GM19035 (cell line): ENCODE results near the gene P2RX7.
"Not testable (repeated sequence)": the region's sequence is repeated elsewhere in the genome, so short reads cannot be mapped to it uniquely, and the experiment has no call there.

Experiments
- ATAC-seq: cut with Tn5 transposase; IDR thresholded peaks from one replicate; pipeline ENCODE4 v1.9.1; 2021; ENCODE audit not compliant: unreplicated experiment

P2RX7 gene

DNA sequence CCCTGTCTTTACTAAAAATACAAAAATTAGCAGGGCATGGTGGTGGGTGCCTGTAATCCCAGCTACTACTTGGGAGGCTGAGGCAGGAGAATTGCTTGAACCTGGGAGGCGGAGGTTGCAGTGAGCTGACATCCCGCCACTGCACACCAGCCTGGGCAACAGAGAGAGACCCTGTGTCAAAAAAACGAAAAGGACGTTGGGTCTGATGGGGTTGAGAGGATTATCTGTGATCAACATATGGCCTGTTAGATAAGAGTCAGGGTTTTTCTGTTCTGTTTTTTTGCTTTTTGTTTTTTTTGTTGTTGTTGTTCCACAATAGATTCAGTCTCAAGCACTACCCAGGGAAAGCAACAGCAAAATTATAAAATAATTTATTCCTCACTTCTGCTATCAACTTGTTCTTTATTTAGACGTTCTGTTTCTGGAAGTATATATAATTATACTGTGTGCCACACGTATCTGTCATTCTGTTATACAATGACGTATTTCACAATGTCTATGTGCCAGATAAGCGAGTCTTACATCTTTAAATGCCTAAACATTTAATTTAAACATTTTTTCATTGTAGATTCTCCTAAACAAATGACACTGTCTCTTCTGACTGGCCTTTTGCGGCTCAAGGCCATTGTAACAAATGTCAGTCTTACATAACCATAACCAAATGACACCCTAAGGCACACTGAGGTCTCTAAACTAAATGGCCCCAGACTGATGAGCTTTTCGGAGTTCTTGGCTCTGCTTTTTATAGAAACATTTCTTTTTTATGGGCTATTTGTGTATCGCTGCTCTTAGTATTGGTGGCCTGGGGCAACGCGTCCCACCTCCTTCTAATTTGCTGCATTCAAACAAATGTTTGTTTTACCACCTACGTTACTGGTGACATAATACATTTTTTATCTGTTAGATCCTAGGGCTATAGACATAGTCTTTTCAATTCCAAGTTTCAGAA is 70.0 kb downstream of the P2RX7 start:
- ATAC-seq: no peak

DNA sequence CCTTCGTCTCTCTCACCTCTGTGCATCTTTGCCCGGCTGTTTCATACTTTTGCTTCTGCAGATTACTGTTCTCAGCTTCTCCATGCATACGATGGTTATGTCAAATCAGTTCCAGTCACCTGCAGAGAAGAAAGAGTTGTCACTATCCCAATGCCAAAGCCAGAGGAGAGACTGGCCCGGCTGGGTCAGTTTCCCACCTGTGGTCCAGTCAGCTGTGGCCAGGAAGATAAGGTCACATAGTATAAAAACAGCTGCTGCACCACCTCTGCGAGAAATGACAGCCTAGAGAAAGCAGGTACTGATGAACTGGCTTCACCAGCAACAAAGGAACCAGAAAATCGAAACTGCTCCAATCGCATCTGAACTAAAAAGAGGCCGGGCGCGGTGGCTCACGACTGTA is 70.8 kb downstream of the P2RX7 start:
- ATAC-seq: no peak

DNA sequence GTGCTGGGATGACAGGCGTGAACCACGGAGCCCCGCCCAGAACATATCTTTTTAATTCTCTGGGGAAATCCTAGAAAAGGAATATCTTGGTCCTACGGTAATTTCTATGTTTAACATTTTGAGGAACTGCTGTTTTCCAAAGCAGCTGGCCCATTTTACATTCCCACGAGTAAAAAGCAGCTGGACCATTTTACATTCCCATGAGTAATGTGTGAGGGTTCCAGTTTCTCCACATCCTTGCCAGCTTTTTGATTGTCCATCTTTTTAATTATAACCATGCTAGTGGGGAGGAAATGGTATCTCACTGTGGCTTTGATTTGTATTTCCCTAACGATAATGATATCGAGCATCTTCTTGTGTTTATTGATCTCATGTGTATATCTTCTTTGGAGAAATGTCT is 72.8 kb downstream of the P2RX7 start:
- no peak for ATAC-seq

DNA sequence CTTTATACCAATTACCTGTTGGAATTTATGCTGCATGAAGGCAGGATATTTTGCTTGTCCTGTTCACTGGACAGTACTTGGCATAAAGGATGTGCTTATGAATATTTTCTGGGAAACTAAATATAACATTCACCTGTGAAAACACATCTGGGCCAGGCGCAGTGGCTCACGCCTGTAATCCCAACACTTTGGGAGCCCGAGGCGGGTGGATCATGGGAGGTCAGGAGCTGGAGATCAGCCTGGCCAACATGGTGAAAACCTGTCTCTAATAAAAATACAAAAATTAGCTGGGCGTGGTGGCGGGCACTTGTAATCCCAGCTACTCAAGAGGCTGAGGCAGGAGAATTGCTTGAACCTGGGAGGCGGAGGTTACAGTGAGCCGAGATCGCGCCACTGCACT is 75.9 kb downstream of the P2RX7 start:
- ATAC-seq: not testable (repeated sequence)

DNA sequence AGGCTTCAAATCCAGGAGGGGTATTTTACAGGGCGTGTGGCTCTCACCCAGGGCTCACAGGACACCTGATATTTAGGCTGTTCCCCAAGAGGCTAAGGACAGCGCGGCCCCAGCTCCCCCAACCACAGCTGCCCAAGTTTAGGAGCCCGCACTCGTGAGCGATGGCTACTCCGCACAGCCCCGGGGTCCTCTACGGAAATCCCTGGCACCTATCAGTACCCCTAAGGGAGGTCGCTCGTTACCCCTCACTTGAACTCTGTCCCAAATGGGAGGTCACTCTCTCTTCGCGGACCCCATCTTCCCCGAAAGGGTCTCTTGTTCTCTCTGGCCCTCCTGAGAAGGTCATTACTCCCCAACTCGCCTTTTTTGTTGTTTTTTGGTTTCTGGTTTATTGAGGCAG is 76.5 kb downstream of the P2RX7 start:
- no peak for ATAC-seq

DNA sequence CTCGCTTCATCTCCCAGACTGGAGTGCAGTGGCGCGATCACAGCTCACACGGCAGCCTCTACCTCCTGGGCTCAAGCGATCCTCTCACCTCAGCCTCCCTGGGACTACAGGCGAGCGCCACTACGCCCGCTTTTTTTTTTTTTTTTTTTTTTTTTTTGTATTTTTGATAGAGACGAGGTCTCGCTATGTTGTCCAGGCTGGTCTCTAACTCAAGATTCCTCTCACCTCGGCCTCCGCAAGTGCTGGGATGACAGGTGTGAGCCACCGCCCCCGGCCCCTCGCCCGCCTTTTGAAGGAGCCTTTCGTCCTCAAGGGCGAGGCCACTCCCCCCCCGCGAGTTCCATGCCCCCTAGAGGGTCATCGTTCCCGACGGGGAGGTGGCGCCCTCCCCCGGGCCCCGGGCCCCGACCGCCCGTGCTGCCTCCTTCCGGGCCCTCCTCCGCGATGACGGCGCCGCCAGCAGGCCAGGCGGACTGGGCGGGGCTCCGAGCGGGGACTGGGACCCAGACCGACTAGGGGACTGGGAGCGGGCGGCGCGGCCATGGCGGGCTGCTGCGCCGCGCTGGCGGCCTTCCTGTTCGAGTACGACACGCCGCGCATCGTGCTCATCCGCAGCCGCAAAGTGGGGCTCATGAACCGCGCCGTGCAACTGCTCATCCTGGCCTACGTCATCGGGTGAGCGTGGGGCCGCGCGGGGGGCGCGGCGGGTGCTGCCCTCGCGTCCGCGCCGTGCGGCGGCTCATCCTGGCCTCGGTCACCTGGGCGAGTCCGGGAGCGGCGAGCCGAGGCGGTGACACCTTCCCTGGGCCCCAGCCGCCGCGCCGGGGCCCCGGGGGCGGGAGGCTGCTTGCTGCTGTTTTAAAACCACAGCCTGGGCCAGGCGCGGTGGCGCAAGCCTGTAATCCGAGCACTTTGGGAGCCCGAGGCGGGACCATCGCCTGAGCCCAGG is 77.2 kb downstream of the P2RX7 start, which contains the start of gene P2RX4:
P2RX4 (plus strand) TSS at position 506 of the 949 bp plus-strand sequence; CDS start at position 542, 36 bp downstream.
- peak; percentile 84 for ATAC-seq

DNA sequence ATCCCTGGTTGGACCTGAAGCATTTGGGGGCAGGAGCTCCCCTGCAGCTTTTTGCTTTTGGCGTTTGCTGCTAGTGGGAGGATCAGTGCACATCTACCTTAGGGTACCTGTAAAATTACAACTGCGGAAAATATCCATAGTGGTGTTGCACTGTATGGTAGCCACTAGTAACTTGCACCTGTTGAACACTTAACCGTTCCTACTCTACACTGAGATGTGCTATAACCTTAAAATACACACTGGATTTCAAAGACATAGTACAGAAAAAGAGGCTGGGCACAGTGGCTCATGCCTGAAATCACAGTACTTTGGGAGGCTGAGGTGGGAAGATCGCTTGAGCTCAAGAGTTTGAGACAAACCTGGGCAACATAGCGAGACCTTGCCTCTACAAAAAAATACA is 80.2 kb downstream of the P2RX7 start:
- ATAC-seq: no peak

DNA sequence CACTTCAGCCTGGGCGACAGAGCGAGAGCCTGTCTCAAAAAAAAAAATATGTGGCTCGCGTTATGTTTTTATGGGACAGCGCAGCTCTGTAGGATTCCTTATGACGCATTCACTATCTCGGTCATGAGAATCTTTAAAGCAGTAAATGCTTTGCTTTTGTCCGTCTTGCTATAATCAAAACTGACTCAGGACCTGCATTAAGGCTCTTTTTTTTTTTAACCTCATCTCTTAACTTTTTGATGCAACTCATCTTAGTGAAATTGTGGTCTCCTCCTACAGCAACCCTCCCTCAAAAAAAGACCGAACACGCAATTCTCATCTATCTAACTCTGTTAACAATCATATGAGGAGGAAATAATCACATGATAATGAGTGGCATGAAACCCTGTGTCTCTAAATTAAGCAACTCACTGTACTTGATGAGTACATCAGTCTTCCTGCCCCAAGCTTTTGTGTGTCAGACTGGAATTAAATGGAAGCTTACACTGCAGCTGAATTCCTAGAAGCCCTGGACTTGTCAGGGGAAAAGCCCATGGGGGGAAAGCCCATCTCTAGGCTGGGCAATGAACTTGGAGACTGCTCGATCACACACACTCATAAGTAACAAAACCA is 81.6 kb downstream of the P2RX7 start:
- ATAC-seq: no peak

DNA sequence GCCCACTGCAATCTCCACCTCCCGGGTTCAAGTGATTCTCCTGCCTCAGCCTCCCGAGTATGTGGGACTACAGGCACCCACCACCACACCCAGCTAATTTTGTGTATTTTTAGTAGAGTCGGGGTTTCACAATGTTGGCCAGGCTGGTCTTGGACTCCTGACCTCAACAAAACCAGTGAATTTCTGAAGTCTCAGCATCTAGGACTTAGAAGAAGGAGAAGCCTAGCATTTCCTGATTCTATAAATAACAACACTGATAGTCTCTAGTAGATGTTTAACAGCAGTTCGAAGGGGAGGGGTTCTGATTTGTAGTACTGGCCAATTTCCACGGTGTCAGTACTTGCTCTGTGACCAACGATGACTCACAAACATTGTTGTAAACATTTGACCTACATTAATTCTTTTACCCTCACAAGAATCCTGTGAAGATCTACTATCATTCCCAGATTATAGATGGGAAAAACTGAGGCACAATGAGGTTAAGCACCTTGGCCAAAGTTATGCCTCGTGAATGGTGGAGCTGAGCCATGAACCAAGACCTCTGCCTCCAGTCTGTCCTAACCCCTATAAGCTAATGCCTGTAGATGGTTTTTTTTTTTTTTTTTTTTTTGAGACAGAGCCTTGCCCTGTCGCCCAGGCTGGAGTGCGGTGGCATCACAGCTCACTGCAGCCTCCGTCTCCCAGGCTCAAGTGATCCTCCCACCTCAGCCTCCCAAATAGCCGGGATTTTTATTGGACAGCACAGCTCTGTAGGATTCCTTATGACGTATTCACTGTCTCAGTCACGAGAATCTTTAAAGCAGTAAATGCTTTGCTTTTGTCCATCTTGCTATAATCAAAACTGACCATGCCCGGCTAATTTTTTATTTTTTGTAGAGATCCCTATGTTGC is 82.4 kb downstream of the P2RX7 start:
- ATAC-seq: no peak

DNA sequence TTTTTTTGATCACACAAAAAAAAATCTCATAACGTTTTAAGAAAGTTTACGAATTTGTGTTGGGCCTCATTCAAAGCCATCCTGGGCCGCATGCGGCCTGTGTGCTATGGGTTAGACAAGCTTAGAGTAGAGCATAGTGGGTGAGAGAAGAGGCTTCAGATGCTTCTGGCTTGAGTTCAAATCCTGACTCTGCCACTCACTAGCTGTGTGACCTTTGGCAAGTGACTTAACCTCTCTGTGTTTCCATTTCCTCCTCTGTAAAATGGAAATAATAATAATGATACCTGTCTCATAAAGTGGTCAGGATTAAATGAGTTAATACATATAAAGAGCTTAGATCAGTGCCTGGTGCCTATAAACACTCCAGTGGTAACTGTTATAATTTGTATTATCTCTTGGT is 83.4 kb downstream of the P2RX7 start:
- ATAC-seq: no peak

DNA sequence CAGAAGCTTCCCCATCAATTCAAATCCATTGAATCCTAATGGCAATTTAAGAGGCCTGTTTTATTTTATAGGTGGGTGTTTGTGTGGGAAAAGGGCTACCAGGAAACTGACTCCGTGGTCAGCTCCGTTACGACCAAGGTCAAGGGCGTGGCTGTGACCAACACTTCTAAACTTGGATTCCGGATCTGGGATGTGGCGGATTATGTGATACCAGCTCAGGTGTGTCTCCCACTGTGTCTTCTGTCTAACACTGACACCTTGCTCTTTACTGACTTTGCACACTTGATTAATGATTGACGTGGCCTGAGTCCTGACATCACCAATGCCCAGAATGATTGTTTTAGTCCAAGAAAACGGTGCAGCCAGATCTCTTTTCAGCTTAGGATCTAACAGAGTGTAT is 84.4 kb downstream of the P2RX7 start:
- ATAC-seq: no peak

DNA sequence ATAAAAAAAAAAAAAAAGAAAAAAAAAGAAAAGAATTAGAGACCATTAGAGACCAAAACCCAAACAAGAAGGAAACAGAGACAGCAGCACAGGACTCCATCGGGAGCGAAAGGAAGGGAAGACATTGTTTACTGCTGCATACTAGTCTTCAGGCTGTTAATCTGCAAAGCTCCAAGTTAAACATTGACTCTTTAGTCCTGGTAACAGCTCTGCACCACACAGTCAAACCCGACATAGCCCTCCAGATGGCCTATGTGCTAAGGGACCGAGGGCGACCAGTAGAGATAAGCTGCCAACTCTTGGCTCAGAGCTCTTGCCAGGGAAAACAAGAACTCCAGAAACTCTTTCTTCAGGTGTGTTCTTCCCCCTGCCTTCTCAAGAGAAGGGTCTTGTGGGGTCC is 85.1 kb downstream of the P2RX7 start:
- ATAC-seq: no peak

DNA sequence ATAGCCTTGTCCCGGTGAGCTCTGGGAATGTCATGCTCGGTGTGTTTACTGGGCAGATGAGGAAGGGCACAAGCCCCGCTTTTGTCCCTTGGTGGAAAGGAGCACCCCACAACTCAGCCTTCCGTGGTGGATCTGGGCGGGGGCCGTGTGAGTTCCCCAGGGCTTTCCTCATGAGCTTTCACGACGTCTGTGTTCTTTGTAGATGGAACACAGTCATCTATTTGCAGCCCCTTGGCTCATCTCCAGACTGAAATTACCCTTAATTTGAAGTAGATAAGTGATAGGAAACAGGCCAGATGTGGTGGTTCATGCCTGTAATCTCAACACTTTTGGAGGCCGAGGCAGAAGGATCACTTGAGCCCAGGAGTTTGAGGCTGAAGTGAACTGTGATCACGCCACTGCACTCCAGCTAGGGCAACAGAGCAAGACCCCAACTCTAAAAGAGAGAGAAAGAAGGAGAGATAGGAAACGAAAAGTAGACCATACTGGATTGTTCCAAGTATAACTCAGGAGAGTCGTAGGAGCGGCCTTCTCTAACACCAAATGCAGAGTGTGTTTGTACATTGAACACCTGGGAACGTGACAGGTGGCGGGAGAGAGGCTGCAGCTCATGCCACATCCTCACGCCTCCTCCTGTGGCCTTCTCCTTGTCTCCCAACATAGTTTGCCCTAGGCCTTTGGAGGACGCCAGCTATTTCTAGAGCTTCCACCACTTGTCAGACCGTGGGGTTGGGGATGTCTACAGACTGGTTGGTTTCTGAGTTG is 86.1 kb downstream of the P2RX7 start:
- ATAC-seq: no peak

DNA sequence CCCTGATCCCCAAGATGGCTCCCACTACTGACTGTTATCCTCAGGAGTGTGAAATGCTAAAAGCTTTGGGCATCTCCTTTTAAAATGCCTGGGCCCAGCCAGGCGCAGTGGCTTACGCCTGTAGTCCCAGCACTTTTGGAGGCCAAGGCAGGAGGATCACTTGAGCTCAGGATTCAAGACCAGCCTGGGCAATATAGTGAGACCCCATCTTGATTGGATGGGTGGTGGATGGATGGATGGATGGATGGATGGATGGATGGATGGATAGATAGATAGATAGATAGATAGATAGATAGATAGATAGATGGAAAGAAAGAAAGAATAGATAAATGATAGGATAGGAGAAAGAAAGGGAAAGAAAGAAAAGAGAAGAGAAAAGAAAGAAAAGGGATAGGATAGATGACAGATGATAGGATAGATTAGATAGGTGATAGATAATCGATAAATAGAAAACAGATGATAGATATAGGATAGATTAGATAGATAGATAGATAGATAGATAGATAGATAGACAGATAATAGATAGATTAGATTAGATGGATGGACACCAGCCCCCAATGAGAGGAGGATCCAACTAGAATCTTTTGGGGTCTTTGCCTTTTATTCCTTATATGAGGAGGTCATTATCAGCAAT is 86.8 kb downstream of the P2RX7 start:
- ATAC-seq: no peak

DNA sequence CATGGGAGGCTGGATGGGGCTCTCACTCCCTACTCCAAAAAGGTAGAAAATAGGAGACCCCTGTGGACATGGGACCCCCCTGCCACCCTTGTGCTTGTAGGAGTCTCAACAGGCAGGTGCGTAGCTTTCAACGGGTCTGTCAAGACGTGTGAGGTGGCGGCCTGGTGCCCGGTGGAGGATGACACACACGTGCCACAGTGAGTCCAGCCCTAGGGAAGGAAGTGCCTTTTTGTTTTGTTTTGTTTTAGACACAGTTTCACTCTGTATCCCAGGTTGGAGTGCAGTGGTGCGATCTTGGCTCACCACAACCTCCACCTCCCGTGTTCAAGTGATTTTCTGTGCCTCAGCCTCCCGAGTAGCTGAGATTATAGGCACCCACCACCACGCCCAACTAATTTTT is 90.2 kb downstream of the P2RX7 start:
- ATAC-seq: no peak

DNA sequence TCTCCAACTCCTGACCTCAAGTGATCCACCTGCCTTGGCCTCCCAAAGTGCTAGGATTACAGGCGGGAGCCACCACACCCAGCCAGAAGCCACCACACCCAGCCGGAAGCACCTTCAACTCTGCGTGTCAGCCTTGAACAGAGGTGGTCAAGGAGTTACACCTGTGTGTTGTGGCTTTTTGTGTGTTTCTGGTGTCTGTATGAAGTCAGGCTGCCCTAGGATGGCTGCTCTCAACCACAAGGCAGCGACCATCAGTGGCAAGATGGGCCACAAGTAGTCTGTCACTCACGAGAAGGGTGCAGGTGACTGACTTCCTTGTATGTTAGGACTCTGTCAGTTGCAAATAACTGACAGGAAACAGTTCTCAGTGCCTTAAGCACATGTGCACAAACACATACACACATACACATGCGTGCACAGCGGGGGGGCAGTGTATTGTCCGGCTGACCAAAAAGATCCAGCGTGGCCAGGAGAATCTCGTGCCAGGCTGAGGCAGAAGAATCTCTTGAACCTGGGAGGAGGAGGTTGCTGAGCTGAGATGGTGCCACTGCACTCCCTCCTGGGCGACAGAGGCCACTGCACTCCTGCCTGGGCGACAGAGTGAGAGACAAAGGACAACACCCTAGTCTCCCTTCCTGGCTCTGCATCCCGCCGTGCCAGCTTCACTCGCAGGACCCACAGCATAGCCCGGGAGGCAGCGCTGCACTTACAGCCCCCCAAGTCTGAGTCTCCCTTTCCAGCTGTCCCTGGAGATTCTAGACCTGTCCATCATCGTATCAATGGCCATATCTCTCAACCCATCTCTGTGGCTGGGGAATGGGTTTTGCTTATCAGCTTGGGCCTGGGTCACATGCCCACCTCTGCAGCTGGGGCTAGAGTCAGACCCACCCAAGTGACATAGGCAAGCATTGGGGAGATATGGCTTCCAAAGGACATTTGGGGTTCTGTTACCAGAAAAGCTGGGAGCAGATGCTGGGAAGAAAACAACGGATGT is 90.9 kb downstream of the P2RX7 start:
- no peak for ATAC-seq

DNA sequence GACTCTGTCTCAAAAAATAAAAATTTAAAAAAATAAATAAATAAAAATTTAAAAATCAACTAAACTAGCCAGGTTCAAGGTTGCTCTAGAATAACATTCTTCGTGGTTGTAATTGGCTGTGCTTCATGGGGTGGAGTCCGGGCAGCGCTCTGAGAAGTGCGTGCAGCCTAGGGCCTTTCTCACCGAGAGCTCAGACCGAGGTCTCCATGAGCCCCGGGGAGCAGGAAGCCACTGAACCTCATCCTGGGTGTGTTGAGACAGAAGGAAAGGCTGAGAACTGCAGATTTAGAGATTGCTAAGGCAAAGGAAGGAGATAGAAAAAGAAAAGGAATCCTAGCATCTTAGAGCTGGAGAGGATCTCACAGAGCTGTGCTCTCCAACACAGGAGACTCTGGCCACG is 91.9 kb downstream of the P2RX7 start:
- no peak for ATAC-seq

DNA sequence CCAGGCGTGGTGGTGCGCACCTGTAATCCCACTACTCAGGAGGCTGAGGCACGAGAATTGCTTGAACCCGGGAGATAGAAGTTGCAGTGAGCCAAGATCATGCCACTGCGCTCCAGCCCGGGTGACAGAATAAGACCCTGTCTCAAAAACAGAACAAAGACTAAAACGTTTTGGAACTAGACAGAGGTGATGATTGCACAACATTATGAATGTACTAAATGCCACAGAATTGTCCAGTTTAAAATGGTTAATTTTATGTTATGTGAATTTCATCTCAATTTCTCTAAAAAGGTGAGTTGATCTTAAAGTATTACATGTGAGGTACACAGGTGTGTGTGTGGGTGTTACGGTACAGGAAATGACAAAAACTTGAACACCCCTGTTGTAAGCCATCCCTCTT is 93.7 kb downstream of the P2RX7 start:
- no peak for ATAC-seq
